ENCODE measurements around the gene LRRC52. TPM values are rescaled to one million over a fixed set of nuclear protein-coding genes. Genes with fewer than 3 reads are reported as not detected.
A peak's percentile ranks its signal among the peaks of the same experiment; 100 is the strongest.
"Not testable (repeated sequence)": the region's sequence is repeated elsewhere in the genome, so short reads cannot be mapped to it uniquely, and the experiment has no call there.

Gene LRRC52
- total RNA-seq, 1 donor from 2014 or later: not detected

GRCh38 chr1:165581926-165582325, 38.1 kb downstream of the LRRC52 start:
- DNase-seq: no peak

GRCh38 chr1:165586398-165586797, 42.6 kb downstream of the LRRC52 start:
- DNase-seq: no peak

GRCh38 chr1:165591391-165591790, 47.6 kb downstream of the LRRC52 start:
- not testable (repeated sequence) for DNase-seq

GRCh38 chr1:165592945-165593823, 49.4 kb downstream of the LRRC52 start:
- peak; percentile 21 for DNase-seq

- no peak for DNase-seq
Measured at GRCh38 chr1:165595246-165595938, 51.6 kb downstream of the LRRC52 start.

GRCh38 chr1:165597883-165598675, 54.3 kb downstream of the LRRC52 start:
- peak; percentile 97 for DNase-seq

- DNase-seq: no peak
Measured at GRCh38 chr1:165598676-165599059, 54.9 kb downstream of the LRRC52 start.

- no peak for DNase-seq
Measured at GRCh38 chr1:165600793-165601192, 57.0 kb downstream of the LRRC52 start.

- no peak for DNase-seq
Measured at GRCh38 chr1:165603810-165604209, 60.0 kb downstream of the LRRC52 start.

GRCh38 chr1:165605246-165605645, 61.4 kb downstream of the LRRC52 start:
- DNase-seq: no peak

- DNase-seq: not testable (repeated sequence)
Measured at GRCh38 chr1:165606676-165607075, 62.9 kb downstream of the LRRC52 start.

- DNase-seq: no peak
Measured at GRCh38 chr1:165610866-165611265, 67.1 kb downstream of the LRRC52 start.

- DNase-seq: no peak
Measured at GRCh38 chr1:165612062-165612461, 68.3 kb downstream of the LRRC52 start.

Other genes with a start within 250 kb of the LRRC52 start
- not detected for gene LMX1A, start 187.3 kb upstream of the LRRC52 start, total RNA-seq
- 0.31 TPM for gene RXRG, start 98.9 kb upstream of the LRRC52 start, total RNA-seq
- 200 TPM for gene MGST3, start 87.2 kb downstream of the LRRC52 start, total RNA-seq
- gene ALDH9A1, start 154.6 kb downstream of the LRRC52 start, total RNA-seq: 63.2 TPM
- 59.9 TPM for gene TMCO1, start 224.9 kb downstream of the LRRC52 start, total RNA-seq